ENCODE results near the gene TTLL11.
A peak's percentile ranks its signal among the peaks of the same experiment; 100 is the strongest.
"Not testable (repeated sequence)": the region's sequence is repeated elsewhere in the genome, so short reads cannot be mapped to it uniquely, and the experiment has no call there.

Gene TTLL11

GRCh38 chr9:121814594-121814993 lies 278.5 kb downstream of the TTLL11 start:
- DNase-seq = no peak

- DNase-seq = no peak
Measured at GRCh38 chr9:121813519-121814210, 279.4 kb downstream of the TTLL11 start.

GRCh38 chr9:121812159-121812735 lies 280.9 kb downstream of the TTLL11 start:
- no peak for DNase-seq

- DNase-seq = no peak
Measured at GRCh38 chr9:121811751-121812150, 281.4 kb downstream of the TTLL11 start.

- no peak for DNase-seq
Measured at GRCh38 chr9:121811140-121811539, 282.0 kb downstream of the TTLL11 start.

- no peak for DNase-seq
Measured at GRCh38 chr9:121810489-121810888, 282.6 kb downstream of the TTLL11 start.

- DNase-seq = no peak
Measured at GRCh38 chr9:121809356-121810050, 283.6 kb downstream of the TTLL11 start.

GRCh38 chr9:121808781-121809180 lies 284.3 kb downstream of the TTLL11 start:
- DNase-seq = no peak

GRCh38 chr9:121807823-121808278 lies 285.3 kb downstream of the TTLL11 start:
- peak; percentile 49 for DNase-seq

GRCh38 chr9:121807069-121807822 lies 285.9 kb downstream of the TTLL11 start:
- DNase-seq = no peak

GRCh38 chr9:121802753-121803152 lies 290.4 kb downstream of the TTLL11 start:
- DNase-seq = no peak

- no peak for DNase-seq
Measured at GRCh38 chr9:121801579-121801978, 291.5 kb downstream of the TTLL11 start.

- DNase-seq = no peak
Measured at GRCh38 chr9:121800376-121800775, 292.7 kb downstream of the TTLL11 start.

GRCh38 chr9:121798941-121799340 lies 294.2 kb downstream of the TTLL11 start:
- DNase-seq = no peak

GRCh38 chr9:121797081-121797480 lies 296.0 kb downstream of the TTLL11 start:
- no peak for DNase-seq

- not testable (repeated sequence) for DNase-seq
Measured at GRCh38 chr9:121794334-121794733, 298.8 kb downstream of the TTLL11 start.

GRCh38 chr9:121792476-121792875 lies 300.6 kb downstream of the TTLL11 start:
- not testable (repeated sequence) for DNase-seq

- no peak for DNase-seq
Measured at GRCh38 chr9:121790841-121791240, 302.3 kb downstream of the TTLL11 start.

GRCh38 chr9:121788686-121789366 lies 304.3 kb downstream of the TTLL11 start:
- no peak for DNase-seq

- no peak for DNase-seq
Measured at GRCh38 chr9:121786998-121787422, 306.1 kb downstream of the TTLL11 start.

- DNase-seq = no peak
Measured at GRCh38 chr9:121786543-121786948, 306.6 kb downstream of the TTLL11 start.

Measured in right kidney (tissue), 1 donor.